A549 (cell line): ENCODE measurements around the gene PALLD. TPM values are rescaled to one million over a fixed set of nuclear protein-coding genes. Genes with fewer than 3 reads are reported as not detected.

Experiments used
- ATAC-seq, 2 experiments: fragments of 200-7000 bp in 1 of 2; fragments of >200 bp in 1 of 2; cut with Nextera tagmentation in 1 of 2; cut with Tn5 transposase in 1 of 2; 3 replicates each; pipeline versions ENCODE4 v1.8.0 to v1.9.1; 2018 to 2020; ENCODE audit warnings: mild to moderate bottlenecking in 1 of 2, moderate library complexity in 1 of 2
- CTCF ChIA-PET: fragments of 300-600 bp; sonication (Branson Sonifier 250); formaldehyde crosslinking; extraction: SDS; loops from one replicate; lab custom pipeline; 2021; ENCODE audit warnings: antibody characterized with exemption, inconsistent platforms; lab: Yijun Ruan, JAX
- POLR2A ChIA-PET: fragments of 350-600 bp; formaldehyde crosslinking; extraction: SDS; loops from one replicate; lab custom pipeline; 2021; ENCODE audit warnings: antibody characterized with exemption, inconsistent platforms; lab: Yijun Ruan, JAX
- DNase-seq, 2 experiments: peaks; one replicate each; pipeline versions ENCODE4 v3.0.0 to v3.0.0-alpha.2; 2011 to 2016; ENCODE audit warnings: low read depth in 1 of 2, low spot score in 1 of 2
- FAIRE-seq: peaks from 2 replicates; lab custom pipeline; 2011; peaks lifted over from hg19 to GRCh38; lab: Jason Lieb, UNC
- H3K27ac ChIP-seq, 2 experiments: fragments of >200 bp; sonication (Bioruptor Twin); formaldehyde crosslinking; 3 replicates each; pipeline ENCODE4 v1.5.1; 2016 to 2017
- H3K4me1 ChIP-seq: fragments of >200 bp; sonication (Bioruptor Twin); formaldehyde crosslinking; 3 replicates; pipeline ENCODE4 v1.6.1; 2016
- H3K4me2 ChIP-seq: fragments of >200 bp; sonication (Bioruptor Twin); formaldehyde crosslinking; 3 replicates; pipeline ENCODE4 v1.6.1; 2016
- H3K4me3 ChIP-seq: fragments of >200 bp; sonication (Bioruptor Twin); formaldehyde crosslinking; 3 replicates; pipeline ENCODE4 v1.5.1; 2016
- H3K9me3 ChIP-seq: fragments of >200 bp; sonication (Bioruptor Twin); formaldehyde crosslinking; 3 replicates; pipeline ENCODE4 v1.6.1; 2016
- CEBPB ChIP-seq, 2 experiments: fragments of >200 bp in 1 of 2; sonication (Bioruptor Twin) in 1 of 2; formaldehyde crosslinking in 1 of 2; IDR thresholded peaks; 2 replicates each; pipeline ENCODE4 v1.6.1; 2012 to 2016
- CHD4 ChIP-seq: fragments of 200-600 bp; sonication (generic); IDR thresholded peaks from 2 replicates; pipeline ENCODE4 v1.6.1; 2016; ENCODE audit warnings: antibody characterized with exemption, mild to moderate bottlenecking, borderline replicate concordance
- EHF ChIP-seq: fragments of 250-450 bp; sonication (Bioruptor Pico); IDR thresholded peaks from 2 replicates; pipeline ENCODE4 v1.5.0; 2020; ENCODE audit warnings: mild to moderate bottlenecking
- ESRRA ChIP-seq: fragments of 150-350 bp; IDR thresholded peaks from 2 replicates; pipeline ENCODE4 v1.6.1; 2014; ENCODE audit warnings: mild to moderate bottlenecking, low read length, borderline replicate concordance
- FOXS1 ChIP-seq: fragments of 250-450 bp; sonication (Bioruptor Pico); IDR thresholded peaks from 2 replicates; pipeline ENCODE4 v1.5.0; 2020; ENCODE audit warnings: mild to moderate bottlenecking, moderate library complexity
- HOXA7 ChIP-seq: fragments of 250-450 bp; sonication (Bioruptor Pico); IDR thresholded peaks from 2 replicates; pipeline ENCODE4 v1.5.0; 2020; ENCODE audit warnings: mild to moderate bottlenecking, moderate library complexity
- HOXB13 ChIP-seq: fragments of 250-450 bp; sonication (Bioruptor Pico); IDR thresholded peaks from 2 replicates; pipeline ENCODE4 v1.5.0; 2020; ENCODE audit warnings: low read depth, mild to moderate bottlenecking, moderate library complexity
- KDM1A ChIP-seq: fragments of 200-600 bp; sonication (generic); IDR thresholded peaks from 2 replicates; pipeline ENCODE4 v1.6.1; 2016; ENCODE audit warnings: low read depth, mild to moderate bottlenecking
- KDM5A ChIP-seq: fragments of 200-600 bp; sonication (generic); IDR thresholded peaks from 2 replicates; pipeline ENCODE4 v1.6.1; 2016; ENCODE audit warnings: antibody characterized with exemption, mild to moderate bottlenecking
- MAFK ChIP-seq: fragments of 450-650 bp; IDR thresholded peaks from 2 replicates; pipeline ENCODE4 v1.6.1; 2014; ENCODE audit not compliant: partially characterized antibody
- MAX ChIP-seq: IDR thresholded peaks from 2 replicates; pipeline ENCODE4 v1.6.1; 2012
- MAZ ChIP-seq: fragments of 150-350 bp; IDR thresholded peaks from 2 replicates; pipeline ENCODE4 v1.6.1; 2014; ENCODE audit warnings: antibody characterized with exemption, low read depth, low read length, borderline replicate concordance
- MYC ChIP-seq: IDR thresholded peaks from 2 replicates; pipeline ENCODE4 v1.6.1; 2012; ENCODE audit warnings: mild to moderate bottlenecking, inconsistent platforms, low read length, improper control_type of control experiment, borderline replicate concordance
- NPAS2 ChIP-seq: fragments of 250-450 bp; sonication (Bioruptor Pico); IDR thresholded peaks from 2 replicates; pipeline ENCODE4 v1.8.0; 2022; ENCODE audit warnings: mild to moderate bottlenecking, moderate library complexity, borderline replicate concordance
- POLR2AphosphoS2 ChIP-seq: conservative IDR thresholded peaks from 2 replicates; pipeline ENCODE4 v1.6.1; 2012; ENCODE audit warnings: low read length, improper control_type of control experiment, inconsistent platforms
- RAD21 ChIP-seq, 2 experiments: fragments of >200 bp in 1 of 2; sonication (Bioruptor Twin) in 1 of 2; formaldehyde crosslinking in 1 of 2; IDR thresholded peaks in 1 of 2; conservative IDR thresholded peaks in 1 of 2; 2 replicates in 1 of 2; 3 replicates in 1 of 2; pipeline ENCODE4 v1.6.1; 2012 to 2018; ENCODE audit warnings: inconsistent platforms in 1 of 2
- RARB ChIP-seq: fragments of 250-450 bp; sonication (Bioruptor Pico); IDR thresholded peaks from 2 replicates; pipeline ENCODE4 v1.8.0; 2021; ENCODE audit warnings: mild to moderate bottlenecking, moderate library complexity
- RCOR1 ChIP-seq: fragments of 150-350 bp; IDR thresholded peaks from 2 replicates; pipeline ENCODE4 v1.6.1; 2014; ENCODE audit warnings: antibody characterized with exemption, low read length, low read depth
- RFX5 ChIP-seq: fragments of 450-650 bp; IDR thresholded peaks from 2 replicates; pipeline ENCODE4 v1.7.1; 2014; ENCODE audit warnings: antibody characterized with exemption, mild to moderate bottlenecking, moderate library complexity
- ZC3H11A ChIP-seq: fragments of 450-650 bp; IDR thresholded peaks from 2 replicates; pipeline ENCODE4 v1.6.1; 2014; ENCODE audit warnings: antibody characterized with exemption, mild to moderate bottlenecking
- ZNF302 ChIP-seq: fragments of 250-450 bp; sonication (Bioruptor Pico); IDR thresholded peaks from 2 replicates; pipeline ENCODE4 v1.9.0; 2021; ENCODE audit warnings: inconsistent platforms, mild to moderate bottlenecking, moderate library complexity
- WGBS: methylation state at CpG from one replicate; pipeline ENCODE4 v1.1.6; 2017; ENCODE audit errors: missing lambda C conversion rate; 5-methylcytosine and 5-hydroxymethylcytosine counted together
- polyA plus RNA-seq, 4 experiments: library from polyadenylated mRNA; depleted of rRNA in 3 of 4; stranded (reverse); fragments of >200 nt; fragmentation: RNase III in 1 of 4; extraction: RNeasy Plus Mini Kit Qiagen cat#74134 plus additional on column Dnase treatment in 1 of 4; gene quantifications; 2 replicates in 3 of 4; 3 replicates in 1 of 4; pipeline ENCODE4 v1.2.3, GENCODE V29; 2011 to 2017
- TF ChIP-seq, protein P1 (sequence below): fragments of >200 bp; sonication (Bioruptor Twin); formaldehyde crosslinking; IDR thresholded peaks from 2 replicates; pipeline ENCODE4 v1.6.1; 2016
- TF ChIP-seq, protein P2 (sequence below): fragments of 250-450 bp; sonication (Bioruptor Pico); IDR thresholded peaks from 2 replicates; pipeline ENCODE4 v1.5.0; 2020; ENCODE audit warnings: low read depth, mild to moderate bottlenecking, moderate library complexity
- TF ChIP-seq, protein P3 (sequence below): IDR thresholded peaks from 2 replicates; pipeline ENCODE4 v1.6.1; 2012

PALLD gene
- polyA plus RNA-seq, 2 of the 4 experiments (the other 2 are of a cell fraction), result 88.8 to 113 TPM

DNA sequence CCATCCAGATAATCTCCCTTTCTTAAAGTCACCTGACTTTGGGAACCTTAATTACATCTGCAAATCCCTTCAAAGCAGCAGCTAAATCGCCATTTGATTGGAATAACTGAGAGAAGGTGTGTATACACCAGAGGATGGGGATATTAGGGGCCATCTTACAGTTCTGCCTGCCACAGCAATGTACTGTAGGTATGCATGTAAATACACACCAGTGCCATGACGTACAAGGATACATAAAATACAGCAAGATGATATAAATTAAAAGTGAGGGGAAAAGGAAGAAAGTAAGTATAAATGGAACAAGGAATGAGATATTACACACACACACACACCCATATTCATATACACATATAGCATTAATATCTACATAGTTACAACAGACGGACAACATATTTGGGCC is 432.0 kb downstream of the PALLD start:
- Histone ChIP-seq H3K4me3 (no peak overlapping the region), H3K4me2 (no peak overlapping the region), H3K27ac (no peak overlapping the region), H3K9me3 (peaks cover 30% of the 10 kb centered on the region), H3K4me1 (no peaks in the 10 kb centered on the region)
- 95% methylated on average over 3 of the region's 3 CpGs for WGBS
- ATAC-seq (no peak), FAIRE-seq (no peak), DNase-seq (no peak)
- ChIA-PET CTCF (interaction anchor here (0.6 to 1.3 kb wide), 3 partner anchors 34 to 638 kb away, joined by 3 to 7 read pairs (median 4); no protein-coding TSS in a partner anchor), POLR2A (no interaction called here)
- TF ChIP-seq FOXS1 (CRISPR knock-in tag), result no peak
- no peak for TF ChIP-seq ESRRA
- no peak for TF ChIP-seq RFX5
- TF ChIP-seq KDM5A, result no peak
- TF ChIP-seq KDM1A, result no peak
- TF ChIP-seq, protein P1, sequence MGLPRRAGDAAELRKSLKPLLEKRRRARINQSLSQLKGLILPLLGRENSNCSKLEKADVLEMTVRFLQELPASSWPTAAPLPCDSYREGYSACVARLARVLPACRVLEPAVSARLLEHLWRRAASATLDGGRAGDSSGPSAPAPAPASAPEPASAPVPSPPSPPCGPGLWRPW, result no peak
- TF ChIP-seq ZC3H11A, result no peak
- no peak for TF ChIP-seq RCOR1
- TF ChIP-seq HOXA7 (CRISPR knock-in tag), result no peak
- no peak for TF ChIP-seq MAX
- TF ChIP-seq, protein P2, sequence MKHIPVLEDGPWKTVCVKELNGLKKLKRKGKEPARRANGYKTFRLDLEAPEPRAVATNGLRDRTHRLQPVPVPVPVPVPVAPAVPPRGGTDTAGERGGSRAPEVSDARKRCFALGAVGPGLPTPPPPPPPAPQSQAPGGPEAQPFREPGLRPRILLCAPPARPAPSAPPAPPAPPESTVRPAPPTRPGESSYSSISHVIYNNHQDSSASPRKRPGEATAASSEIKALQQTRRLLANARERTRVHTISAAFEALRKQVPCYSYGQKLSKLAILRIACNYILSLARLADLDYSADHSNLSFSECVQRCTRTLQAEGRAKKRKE, result no peak
- TF ChIP-seq ZNF302 (CRISPR knock-in tag), result no peak
- no peak for TF ChIP-seq NPAS2

DNA sequence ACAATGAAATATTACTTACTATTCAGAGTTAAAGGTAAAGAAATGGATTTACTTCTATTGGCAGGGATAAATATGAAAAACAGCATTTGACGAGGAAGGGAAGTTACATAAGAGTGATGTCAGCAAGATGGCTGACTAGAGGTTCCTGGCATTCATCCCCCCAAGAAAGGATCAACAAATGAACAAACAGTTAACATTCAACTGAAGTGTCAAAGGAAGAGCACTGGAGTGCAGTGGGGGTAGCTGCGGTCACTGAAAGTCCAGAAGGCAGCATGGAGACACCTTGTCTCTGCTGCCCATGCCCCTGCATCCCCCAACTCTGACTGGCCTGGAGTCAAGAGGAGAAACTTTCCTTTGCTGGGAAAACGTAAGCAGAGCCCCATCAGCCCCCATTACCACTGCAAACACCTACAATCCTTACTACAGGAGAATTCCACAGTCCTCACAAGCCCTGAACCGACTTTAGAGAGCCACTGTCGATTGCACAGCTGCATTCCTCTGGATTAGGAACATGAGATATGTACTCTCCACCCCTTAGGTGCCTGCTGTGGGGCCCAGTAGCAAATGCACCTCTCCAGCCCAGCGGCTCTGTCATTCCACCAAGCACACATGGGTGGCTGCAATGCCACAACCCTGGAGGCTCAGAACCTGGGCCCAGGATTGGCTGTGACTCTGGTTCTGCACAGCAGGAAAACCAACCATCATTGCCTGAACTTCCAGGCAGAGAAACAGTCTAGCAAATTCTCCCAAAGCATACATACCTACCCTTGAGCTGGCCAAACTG is 433.8 kb downstream of the PALLD start:
- POLR2A ChIA-PET, result no interaction called here
- no peak for TF ChIP-seq MAZ
- TF ChIP-seq MAFK, result no peak
- no peak for TF ChIP-seq ZC3H11A
- TF ChIP-seq KDM5A, result no peak
- TF ChIP-seq RCOR1, result no peak
- TF ChIP-seq RARB (CRISPR knock-in tag), result no peak
- TF ChIP-seq, protein P3, sequence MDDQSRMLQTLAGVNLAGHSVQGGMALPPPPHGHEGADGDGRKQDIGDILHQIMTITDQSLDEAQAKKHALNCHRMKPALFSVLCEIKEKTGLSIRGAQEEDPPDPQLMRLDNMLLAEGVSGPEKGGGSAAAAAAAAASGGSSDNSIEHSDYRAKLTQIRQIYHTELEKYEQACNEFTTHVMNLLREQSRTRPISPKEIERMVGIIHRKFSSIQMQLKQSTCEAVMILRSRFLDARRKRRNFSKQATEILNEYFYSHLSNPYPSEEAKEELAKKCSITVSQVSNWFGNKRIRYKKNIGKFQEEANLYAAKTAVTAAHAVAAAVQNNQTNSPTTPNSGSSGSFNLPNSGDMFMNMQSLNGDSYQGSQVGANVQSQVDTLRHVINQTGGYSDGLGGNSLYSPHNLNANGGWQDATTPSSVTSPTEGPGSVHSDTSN, result no peak
- no peak for TF ChIP-seq POLR2AphosphoS2
- TF ChIP-seq MYC, result no peak
- no peak for TF ChIP-seq RAD21 (conservative IDR thresholded peaks at IDR 0.05 in 1 of 2, IDR thresholded peaks at IDR 0.05 in 1 of 2)
- TF ChIP-seq CHD4, result no peak
- no peak for TF ChIP-seq CEBPB (IDR thresholded peaks at IDR 0.05)
- no peak for TF ChIP-seq HOXB13 (CRISPR knock-in tag)
- TF ChIP-seq EHF (CRISPR knock-in tag), result no peak
- no peak for TF ChIP-seq ESRRA
- no peaks in the 10 kb centered on the region for H3K4me1 ChIP-seq
- 88% methylated on average over 5 of the region's 6 CpGs for WGBS
- CTCF ChIA-PET, result interaction anchor here (0.9 kb wide), 1 partner anchor 635 kb away, joined by 3 read pairs; no protein-coding TSS in a partner anchor
- no peak overlapping the region for H3K4me2 ChIP-seq
- peaks cover 30% of the 10 kb centered on the region for H3K9me3 ChIP-seq
- ATAC-seq (peak in 1 of 2 experiments; percentile 38; a peak in 3 of 6 replicates), DNase-seq (no peak), FAIRE-seq (no peak)
- no peak overlapping the region for H3K27ac ChIP-seq
- no peak overlapping the region for H3K4me3 ChIP-seq
